ENCODE results near the gene GARIN5B.

Gene GARIN5B

GRCh38 chr19:55392820-55393761, 30.0 kb upstream of the GARIN5B start:
- CTCF ChIA-PET = interaction anchor here (1.9 kb wide), 1 partner anchor 25 kb away, joined by 6 read pairs; no protein-coding TSS in a partner anchor

GRCh38 chr19:55391702-55392615, 28.9 kb upstream of the GARIN5B start:
- no peak for DNase-seq (ENCODE audit: extremely low spot score)
- ChIA-PET POLR2A (interaction anchor here (0.7 to 6.1 kb wide), 3 partner anchors 15 to 221 kb away, joined by 3 to 29 read pairs (median 3); partner anchors contain the start of gene UBE2S), CTCF (no interaction called here)
- TF ChIP-seq CTCF (IDR thresholded peaks at IDR 0.05; ENCODE audit: control extremely low read depth, extremely low read depth, low read depth, missing control alignments) = no peak

More at GRCh38 chr19:55392820-55393761, 30.0 kb upstream of the GARIN5B start:
- no peak for DNase-seq (ENCODE audit: extremely low spot score)
- TF ChIP-seq CTCF (IDR thresholded peaks at IDR 0.05; ENCODE audit: control extremely low read depth, extremely low read depth, low read depth, missing control alignments) = no peak
- POLR2A ChIA-PET = interaction anchor here (1.2 to 1.5 kb wide), 2 partner anchors 9 to 12 kb away, joined by 3 to 13 read pairs; partner anchors contain the start of gene TMEM238

GRCh38 chr19:55391191-55391670, 28.2 kb upstream of the GARIN5B start:
- TF ChIP-seq CTCF (IDR thresholded peaks at IDR 0.05; ENCODE audit: control extremely low read depth, extremely low read depth, low read depth, missing control alignments) = no peak
- ChIA-PET POLR2A (interaction anchor here (0.9 to 6.1 kb wide), 3 partner anchors 9 to 52 kb away, joined by 3 to 29 read pairs (median 4); partner anchors contain the start of genes KMT5C and UBE2S), CTCF (interaction anchor here (1.4 to 1.6 kb wide), 2 partner anchors 20 to 52 kb away, joined by 3 to 4 read pairs; partner anchors contain the start of gene KMT5C)
- DNase-seq (ENCODE audit: extremely low spot score) = no peak

GRCh38 chr19:55390461-55390880, 27.4 kb upstream of the GARIN5B start:
- DNase-seq (ENCODE audit: extremely low spot score) = no peak
- POLR2A ChIA-PET = interaction anchor here (0.9 to 6.1 kb wide), 4 partner anchors 9 to 51 kb away, joined by 3 to 29 read pairs (median 6); partner anchors contain the start of genes KMT5C and UBE2S
- TF ChIP-seq CTCF (IDR thresholded peaks at IDR 0.05; ENCODE audit: control extremely low read depth, extremely low read depth, low read depth, missing control alignments) = no peak
- CTCF ChIA-PET = interaction anchor here (1.4 to 1.6 kb wide), 2 partner anchors 21 to 51 kb away, joined by 3 to 4 read pairs; partner anchors contain the start of gene KMT5C

GRCh38 chr19:55389386-55390317, 26.6 kb upstream of the GARIN5B start:
- POLR2A ChIA-PET = interaction anchor here (0.6 to 6.1 kb wide), 5 partner anchors 8 to 229 kb away, joined by 3 to 29 read pairs (median 6); partner anchors contain the start of gene UBE2S
- CTCF ChIA-PET = interaction anchor here (1.4 to 1.9 kb wide), 3 partner anchors 21 to 88 kb away, joined by 3 to 5 read pairs (median 4); partner anchors contain the start of gene KMT5C
- no peak for TF ChIP-seq CTCF (IDR thresholded peaks at IDR 0.05; ENCODE audit: control extremely low read depth, extremely low read depth, low read depth, missing control alignments)
- DNase-seq (ENCODE audit: extremely low spot score) = no peak

Data from GM10248 (cell line).